ENCODE data around the gene KRT78.

DNA sequence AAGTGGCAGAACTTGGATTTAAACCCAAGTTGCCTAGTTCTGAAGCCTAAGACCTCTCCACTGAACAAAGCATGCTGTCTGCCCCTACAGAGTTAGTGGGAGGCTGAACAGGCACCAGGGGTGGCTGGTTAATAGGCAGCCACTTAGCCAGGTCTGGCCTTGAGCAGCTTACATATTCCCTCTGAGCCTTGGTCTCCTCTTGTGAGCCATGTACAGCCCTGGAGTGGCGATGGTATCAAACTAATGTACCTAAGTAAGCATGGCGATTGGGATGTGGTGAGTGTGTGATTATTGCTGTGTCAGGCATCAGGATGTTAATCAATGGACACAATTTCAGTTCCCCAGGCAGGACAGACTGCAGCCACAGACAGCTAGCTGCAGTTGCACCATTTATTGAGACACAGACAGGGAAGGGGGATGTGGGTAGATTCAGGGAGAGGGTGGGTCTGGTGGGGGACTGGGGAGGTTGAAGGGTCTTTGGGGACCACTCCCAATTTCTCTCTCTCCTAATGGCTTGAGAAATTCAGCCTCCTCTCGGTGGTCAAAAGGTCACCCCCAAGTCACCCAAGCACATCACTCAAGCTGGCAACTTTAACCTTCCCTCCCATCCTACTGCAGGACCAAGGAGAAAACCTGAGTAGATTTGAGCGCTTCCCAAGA is 27.6 kb downstream of the KRT78 start:
- TF ChIP-seq, protein P1, sequence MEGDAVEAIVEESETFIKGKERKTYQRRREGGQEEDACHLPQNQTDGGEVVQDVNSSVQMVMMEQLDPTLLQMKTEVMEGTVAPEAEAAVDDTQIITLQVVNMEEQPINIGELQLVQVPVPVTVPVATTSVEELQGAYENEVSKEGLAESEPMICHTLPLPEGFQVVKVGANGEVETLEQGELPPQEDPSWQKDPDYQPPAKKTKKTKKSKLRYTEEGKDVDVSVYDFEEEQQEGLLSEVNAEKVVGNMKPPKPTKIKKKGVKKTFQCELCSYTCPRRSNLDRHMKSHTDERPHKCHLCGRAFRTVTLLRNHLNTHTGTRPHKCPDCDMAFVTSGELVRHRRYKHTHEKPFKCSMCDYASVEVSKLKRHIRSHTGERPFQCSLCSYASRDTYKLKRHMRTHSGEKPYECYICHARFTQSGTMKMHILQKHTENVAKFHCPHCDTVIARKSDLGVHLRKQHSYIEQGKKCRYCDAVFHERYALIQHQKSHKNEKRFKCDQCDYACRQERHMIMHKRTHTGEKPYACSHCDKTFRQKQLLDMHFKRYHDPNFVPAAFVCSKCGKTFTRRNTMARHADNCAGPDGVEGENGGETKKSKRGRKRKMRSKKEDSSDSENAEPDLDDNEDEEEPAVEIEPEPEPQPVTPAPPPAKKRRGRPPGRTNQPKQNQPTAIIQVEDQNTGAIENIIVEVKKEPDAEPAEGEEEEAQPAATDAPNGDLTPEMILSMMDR (conservative IDR thresholded peaks at IDR 0.05; ENCODE audit: low read depth, low read length), result no peak
- no peak for TF ChIP-seq EZH2 (IDR thresholded peaks at IDR 0.05; ENCODE audit: borderline replicate concordance, low read depth, low read length, poor library complexity, severe bottlenecking)

All from A673 (cell line).